Hematopoietic multipotent progenitor cell treated with erythropoietin and hydrocortisone succinate and interleukin-3 and kit ligand, for 15 days (in vitro differentiated cells): ENCODE results near the gene PRKG1.

Experiments used
- DNase-seq: peaks from one replicate; pipeline ENCODE4 v3.0.0-alpha.2; 2015; ENCODE audit warnings: low spot score

PRKG1 gene

DNA sequence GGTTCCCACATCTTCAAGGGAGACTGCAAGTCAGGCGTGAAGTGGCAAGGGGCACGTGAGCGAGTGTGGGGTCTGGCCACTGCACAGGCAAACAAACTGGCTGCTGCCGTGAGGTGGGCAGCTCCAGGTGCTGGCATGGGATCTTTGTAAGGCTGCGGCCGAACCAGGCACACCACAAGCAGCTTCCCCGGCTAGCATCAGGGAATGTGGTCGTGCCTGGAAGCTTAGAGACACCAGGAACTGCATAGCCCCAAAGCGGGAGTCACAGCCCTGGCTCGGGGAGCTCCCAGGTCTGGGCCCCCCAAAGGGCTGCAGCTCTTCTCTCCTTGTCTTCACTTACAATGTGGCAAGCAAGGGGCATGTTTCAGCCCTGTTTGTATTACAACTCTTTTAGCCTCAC lies 988.9 kb downstream of the PRKG1 start:
- no peak for DNase-seq

DNA sequence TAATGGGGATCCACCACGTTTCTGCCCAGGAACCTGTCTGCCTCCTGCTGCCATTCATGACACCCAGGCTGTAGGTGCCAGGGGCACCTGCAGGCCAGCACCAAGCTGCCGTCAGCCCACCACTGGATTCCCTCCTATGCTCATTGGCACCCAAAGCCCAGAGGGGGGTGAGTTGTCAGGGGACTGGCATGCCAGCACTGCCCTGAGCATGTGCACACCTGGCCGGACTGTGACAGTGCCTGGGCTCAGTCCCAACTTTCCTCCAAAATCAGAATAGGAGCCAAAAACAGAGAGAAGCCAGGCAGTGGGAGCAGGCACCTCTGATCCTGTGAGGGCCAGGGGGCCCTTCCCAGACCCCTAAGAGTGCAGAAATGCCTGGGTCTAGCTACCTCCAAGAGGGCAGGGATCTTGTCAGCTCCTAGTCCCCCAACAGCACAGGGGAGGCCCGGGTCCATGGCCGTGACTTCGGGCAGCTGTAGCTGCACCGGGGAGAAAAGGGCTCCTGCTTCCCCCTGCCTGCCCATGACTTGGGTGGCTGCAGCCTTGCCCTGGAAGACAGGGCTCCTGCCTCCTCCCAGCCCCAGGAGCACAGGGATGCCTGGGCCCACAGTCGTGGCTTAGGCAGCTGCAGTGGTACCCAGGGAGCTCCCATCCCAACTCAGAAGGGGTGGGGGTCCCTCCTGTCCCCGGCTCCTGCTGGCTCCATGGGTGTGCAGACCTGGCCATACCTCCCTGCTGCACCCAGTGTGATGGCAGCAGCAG lies 990.0 kb downstream of the PRKG1 start:
- DNase-seq = no peak

DNA sequence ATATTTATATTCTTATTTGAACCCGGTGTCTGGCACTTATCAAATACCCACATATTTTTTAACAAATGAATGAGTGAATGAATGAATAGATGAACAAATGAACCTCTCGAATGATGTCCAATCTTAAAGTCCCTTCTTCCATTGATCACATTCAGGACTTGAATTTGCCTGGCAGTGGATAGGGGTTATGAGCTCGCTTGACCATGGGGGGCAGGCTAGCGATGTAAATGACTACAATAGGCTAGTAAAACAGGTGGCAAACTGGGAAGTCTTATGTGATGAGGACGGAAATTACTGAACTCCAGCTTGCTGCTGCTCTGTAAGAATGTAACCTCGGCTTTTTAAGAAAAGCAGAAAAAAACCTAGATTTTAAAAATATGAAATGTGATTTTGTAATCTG lies 992.1 kb downstream of the PRKG1 start:
- DNase-seq = no peak

DNA sequence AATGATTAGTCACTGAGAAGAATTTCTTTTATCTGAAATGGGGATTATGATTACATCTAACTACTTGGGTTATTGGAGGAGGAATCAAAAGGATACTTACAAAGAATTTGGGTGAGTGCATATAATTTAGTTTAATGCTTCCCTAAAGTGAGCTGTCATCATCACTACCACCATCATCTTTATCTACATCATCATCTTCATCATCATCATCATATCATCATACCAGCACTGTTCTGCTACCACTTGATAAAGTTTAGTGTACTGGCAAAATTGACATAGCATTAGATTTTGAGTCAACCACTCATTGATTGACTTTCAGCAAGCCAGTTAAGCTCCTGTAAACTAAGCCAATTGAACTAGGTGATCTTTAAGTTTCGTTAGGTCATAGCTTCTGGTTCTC lies 994.2 kb downstream of the PRKG1 start:
- DNase-seq = no peak

DNA sequence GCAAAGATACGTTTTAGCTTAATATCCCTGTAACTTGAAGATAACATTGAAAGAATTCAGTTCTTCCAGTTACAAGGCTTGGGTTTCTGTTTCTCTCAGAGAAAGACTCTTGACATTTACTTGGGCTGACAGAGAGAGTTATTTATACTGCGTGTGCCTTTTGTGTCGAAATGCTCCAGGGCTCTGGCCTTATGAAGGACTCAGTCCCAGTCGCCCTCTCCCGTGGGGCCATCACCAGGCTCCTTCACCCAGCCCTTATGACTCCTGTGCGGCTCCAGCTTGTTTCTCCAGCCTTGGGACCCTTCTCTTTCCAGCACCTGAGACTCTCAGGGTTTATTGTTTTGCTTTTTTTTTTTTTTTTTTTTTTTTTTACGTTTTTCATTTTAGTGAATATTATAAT lies 997.5 kb downstream of the PRKG1 start:
- no peak for DNase-seq

DNA sequence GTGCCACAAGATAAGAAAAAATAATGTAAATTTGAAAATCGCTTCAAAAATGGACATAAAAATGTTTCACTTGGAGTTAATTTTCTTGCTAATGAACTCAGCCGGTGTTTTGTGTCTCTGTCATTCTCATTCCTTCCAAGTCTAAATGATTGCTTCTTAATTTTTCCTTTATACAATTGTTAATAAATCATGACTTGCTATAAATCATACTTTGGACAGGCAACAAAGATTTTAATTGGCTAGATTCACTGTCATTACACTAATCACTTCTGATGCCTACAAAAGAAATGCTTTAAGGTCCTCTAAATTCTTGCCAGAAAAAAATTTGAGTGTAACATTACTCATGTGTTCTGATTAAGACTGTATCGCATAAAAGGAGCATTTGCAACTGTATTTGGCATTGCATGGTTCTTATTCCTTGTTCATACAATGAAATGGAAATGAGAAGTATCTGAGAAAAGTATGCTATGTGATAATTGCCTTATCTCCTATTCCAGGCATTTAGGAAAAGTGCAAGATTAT lies 1000.3 kb downstream of the PRKG1 start:
- no peak for DNase-seq

DNA sequence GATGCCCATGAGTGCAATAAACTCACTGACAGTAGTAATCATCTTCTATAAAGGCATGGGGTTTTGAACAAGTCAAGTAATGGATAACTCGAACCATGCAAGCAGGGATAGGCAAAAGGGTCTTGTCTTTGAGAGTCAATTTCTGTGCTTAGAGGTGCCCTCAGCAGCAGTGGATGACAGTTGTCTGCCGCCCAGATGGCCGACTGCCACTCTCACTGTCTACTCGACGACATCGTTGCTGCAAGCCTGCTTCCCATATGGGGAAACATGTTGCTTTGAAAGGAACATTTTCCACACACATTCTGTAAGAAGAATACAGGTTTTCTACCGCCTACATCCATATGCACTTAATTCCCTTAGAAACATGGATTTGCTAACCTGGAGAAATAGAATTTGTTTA lies 1003.5 kb downstream of the PRKG1 start:
- no peak for DNase-seq

DNA sequence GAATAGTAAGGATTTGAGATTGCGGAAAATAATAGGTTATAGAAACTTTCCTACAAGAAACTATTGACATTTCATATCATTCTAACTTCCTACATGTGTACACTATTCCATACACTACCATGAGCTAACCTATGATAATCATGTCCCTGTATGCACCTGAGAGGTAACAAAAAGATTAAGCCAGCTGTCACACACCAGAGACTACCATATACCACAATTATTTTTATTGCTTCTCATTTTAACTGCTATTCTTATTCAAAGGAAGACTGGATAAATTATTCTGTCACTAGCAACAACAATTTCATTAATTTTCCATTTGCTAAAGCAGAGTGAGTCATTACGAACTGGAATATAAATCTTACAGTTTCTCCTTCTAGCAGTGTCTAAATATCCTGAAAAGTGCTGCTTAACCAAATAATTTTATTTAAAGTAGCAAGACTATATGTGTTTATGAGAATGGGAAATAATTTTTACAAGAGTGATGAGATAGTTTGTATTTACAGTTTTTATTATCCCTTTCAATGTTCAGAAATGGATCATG lies 1004.2 kb downstream of the PRKG1 start:
- no peak for DNase-seq

DNA sequence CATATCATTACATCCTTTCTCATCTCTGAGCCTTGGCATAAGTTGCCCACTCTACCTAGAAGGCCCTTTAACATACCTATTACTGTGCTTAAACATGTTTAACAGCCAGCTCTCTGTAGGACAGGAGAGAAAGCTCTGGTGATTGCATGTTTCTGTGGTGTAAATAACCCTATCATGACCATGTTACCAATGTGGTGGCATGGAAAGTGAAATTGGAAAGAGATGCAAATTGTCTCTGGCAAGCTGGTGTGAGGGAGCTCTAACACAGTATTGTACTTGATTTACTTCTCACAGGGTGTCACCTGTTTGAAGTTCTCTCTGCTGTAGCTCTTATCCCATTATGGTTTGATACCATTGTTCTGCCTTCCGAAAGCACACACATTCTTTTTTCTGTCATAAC lies 1008.0 kb downstream of the PRKG1 start:
- no peak for DNase-seq

DNA sequence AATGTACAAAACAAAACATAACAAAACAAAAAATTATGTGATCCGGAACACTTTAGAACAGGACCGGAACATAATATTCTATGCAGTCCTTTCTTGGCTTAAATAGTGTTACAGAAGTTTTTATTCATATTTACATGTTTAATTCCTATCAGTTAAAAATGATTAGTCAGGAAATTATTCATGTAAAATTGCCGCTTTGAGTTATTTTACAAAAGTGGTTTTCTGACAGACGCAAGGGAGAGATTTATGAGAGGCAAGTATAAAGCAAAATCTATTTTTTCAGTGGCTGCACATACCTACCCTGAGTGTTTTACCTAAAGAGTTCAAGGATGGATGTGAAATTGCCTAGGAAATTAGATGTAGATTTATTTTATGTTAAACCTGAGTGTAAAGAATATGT lies 1009.1 kb downstream of the PRKG1 start:
- no peak for DNase-seq

DNA sequence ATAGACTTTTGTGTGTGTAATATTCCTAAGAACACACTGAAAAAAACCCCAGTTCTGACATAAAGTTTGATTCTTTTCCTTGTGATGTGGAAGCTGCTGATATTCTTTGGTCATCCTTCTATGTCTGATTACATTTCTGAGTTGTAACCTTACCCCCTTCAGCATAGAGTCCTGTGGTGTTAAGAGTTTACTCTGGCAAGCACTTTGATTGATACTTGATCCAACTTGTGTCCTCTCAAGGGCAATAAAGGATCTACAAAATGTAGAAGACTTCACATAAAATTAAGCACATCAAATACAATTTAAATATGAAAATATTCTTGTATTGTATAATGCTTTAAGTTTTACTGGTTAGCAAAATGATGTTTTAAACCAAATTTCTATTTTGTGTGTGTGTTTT lies 1018.1 kb downstream of the PRKG1 start:
- DNase-seq = no peak

DNA sequence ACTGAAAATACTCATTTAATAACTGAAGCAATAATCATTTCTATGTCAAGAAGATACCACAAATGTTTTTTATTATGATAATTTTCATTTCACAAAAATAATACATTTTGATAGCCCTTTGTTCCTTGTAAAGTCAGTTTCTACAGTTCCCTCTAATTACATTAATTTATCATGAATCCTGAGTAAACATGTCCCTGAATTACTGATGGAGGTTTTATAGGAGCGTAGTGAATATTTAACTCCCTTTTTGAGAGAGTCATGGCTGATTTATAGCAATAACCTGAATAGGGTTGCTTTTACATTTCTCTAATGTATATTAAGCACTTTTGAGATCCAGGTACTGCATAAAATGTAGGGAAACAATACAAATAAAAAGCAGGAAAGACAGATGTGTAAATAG lies 1023.8 kb downstream of the PRKG1 start:
- no peak for DNase-seq

DNA sequence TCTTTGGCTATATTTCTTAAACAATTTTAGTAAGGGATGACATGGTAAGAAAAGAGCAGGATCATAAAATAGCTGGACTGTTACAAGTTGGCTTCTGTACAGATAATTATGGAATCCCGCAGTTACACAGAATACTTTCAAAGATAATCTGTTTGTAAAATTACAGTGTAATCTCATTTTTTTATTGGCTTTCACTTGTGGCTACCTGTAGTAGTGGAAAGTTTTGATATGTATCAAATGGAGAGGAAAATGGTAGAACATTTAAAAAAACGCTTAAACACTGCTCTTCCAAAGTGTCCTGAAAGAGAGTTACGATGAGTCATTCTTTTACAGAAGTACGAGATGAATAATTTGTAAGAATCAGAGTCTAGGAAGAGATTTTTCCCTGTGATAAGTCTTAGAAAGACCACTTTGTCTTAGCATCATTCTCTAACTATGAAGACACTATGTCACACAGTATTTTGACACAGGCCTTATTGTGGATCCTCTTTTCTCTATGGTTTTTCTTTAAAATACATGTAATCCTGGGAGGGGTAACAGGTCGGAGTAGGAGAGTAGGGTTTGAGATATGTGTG lies 1024.8 kb downstream of the PRKG1 start:
- no peak for DNase-seq

DNA sequence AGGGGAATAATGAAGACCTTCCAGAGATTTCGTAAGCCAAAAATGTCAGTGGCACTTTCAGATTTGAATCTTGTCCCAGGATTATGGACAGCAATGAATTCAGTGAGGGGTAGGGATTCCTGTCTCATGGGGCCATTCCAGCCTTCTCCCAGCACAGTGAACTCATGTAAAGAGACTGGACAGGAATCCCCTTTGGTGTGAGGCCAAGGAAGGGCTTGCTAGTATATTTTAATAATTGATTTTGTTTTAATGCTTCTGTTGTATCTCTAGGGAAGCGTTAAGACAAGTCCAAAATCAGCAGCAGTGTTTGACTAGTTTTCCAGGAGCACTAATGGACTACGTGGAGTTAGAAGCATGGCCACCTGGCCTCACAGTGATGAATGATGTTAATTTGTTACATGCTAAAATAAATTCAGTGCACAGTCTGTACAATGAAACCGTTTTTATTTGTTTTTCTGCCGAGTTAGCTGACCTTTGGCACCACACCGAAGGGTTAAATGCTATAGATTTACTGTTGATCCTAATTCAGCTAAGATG lies 1025.8 kb downstream of the PRKG1 start:
- no peak for DNase-seq

DNA sequence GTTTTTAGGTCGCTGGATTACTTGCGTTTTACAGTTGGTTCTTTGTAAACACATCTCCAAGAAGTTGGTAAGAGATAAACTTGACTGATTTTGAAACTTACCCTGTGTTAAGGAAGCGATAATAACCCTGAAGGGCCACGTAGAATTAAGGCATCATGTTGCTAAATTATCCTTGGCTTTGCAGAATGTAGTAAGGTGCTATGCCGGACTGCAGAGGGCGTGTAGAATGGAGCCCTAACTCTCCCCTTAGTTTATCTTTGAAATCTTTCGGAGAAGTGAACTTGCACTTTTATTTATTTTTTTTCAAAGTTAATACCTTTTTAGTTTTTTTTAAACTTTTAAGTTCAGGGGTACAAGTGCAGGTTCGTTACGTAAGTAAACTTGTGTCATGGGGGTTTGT lies 1031.0 kb downstream of the PRKG1 start:
- no peak for DNase-seq

DNA sequence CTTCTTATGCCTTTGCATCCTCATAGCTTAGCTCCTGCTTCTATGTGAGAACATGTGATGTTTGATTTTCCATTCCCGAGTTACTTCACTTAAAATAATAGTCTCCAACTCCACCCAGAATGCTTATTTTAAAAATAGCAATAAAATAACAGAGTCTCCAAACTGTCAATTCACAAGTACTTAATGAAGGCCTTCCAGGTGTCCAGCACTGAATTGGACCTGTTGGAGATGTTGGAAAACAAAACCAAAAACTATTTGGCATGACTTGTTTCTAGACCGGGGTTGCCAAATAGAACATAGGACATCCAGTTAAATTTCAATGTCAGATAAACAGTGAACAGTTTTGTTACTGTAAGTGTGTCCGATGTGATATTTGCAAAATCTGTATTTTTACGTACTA lies 1031.7 kb downstream of the PRKG1 start:
- DNase-seq = no peak

DNA sequence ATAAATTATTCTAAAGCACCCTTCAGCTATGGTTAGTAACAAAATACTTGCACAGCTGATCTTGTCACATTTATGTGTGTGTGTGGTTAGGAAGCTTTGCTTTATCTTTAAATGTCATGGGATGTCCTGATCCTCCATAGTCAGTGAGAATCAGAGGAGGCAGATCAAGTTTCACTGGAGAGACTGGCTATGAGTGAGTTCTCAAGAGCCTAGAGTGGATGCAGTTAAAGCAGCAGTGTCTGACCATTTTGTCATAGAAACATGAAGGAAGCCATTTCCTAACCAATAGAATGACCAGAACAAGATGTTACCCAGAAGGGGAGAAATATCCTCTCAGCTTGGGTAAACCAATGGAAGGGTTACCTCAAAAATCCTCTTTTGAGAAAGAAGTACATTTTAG lies 1032.6 kb downstream of the PRKG1 start:
- no peak for DNase-seq

DNA sequence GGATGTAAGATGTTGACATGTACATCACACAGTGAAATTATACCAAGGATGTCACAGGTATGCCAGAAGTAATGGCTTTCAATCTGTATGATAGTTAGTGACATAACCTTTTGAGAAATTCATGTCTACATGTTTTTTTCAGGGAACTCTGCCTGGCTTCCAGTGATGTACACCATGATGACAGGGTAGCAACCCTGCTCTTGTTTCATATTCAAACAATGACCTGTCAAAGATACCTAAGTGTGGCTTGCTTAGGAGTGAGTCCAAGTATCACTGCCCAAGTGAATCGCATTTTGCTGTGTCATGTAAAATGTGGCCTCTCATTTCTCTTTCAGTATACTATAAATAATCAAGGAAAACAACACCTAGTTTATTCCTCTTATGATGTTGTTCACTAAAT lies 1033.9 kb downstream of the PRKG1 start:
- no peak for DNase-seq

DNA sequence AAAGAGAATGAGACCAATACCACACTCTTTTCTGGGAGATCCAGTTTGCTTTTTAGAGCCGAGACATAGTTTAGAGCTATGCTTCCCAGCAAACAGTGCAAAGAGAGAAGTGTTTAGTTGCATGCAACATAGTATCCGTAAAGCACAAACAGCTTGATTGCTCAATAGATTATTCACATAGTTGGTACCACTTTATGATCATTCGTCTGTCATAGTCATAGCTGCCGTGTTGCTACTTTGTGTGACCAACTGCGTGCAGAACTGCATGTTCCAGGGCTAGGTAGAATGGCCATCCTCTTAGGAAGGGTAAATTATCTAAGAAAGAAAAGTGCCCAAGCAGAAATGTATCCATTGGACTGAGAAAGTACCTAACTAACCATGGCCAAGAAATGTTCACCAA lies 1036.3 kb downstream of the PRKG1 start:
- DNase-seq = no peak

DNA sequence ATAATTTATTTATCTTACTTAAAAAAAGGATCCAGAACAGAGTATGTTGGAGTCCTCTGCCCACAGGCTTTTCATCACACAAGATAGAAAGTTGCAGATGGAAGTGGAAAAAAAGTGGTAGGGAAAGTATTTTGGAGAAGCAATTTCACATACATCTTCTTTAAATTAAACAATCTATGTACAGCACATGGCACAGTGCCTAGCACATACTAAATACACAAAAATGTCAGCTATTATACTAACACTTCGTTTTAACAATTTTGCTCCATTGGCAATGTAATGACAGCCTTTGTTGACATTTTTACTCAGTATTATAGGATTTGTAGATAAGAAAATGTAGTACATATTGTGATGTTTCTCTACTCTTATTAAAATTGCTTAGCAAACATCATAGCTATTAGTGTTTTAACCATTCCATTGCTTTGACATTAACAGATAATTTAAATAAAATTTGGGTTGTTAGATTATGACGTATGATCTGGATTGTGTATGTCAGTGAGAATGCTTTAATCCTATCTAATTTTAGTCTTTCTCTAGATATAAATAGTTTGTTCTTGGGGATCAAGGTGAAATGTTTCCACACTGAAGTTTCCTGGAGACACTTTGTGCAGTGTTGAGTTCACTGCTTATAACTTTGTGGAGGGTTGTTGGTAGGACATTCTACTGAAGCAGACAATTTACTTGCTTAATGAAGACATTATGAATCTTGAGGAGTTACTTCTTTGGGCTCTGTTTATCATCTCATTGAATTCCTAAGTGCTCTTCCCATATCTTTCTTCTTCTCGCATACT lies 1037.0 kb downstream of the PRKG1 start:
- no peak for DNase-seq

DNA sequence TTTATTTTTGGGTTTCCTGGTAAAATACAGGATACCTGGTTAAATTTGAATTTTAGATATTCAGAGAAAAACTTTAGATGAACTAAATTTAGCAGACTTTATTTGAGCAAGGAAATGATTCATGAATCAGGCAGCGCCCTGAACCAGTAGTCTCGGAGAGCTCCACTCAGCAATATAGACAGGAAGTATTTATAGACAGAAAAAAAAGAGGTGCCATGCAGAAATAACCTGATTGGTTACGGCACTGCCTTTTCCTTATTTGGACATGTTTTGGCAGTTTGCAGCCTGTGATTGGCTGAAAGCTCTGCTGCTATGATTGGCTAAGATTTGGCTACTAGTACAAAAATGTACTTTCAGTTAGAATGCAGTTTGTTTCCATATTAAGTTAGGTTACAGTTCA lies 1041.5 kb downstream of the PRKG1 start:
- DNase-seq = no peak

DNA sequence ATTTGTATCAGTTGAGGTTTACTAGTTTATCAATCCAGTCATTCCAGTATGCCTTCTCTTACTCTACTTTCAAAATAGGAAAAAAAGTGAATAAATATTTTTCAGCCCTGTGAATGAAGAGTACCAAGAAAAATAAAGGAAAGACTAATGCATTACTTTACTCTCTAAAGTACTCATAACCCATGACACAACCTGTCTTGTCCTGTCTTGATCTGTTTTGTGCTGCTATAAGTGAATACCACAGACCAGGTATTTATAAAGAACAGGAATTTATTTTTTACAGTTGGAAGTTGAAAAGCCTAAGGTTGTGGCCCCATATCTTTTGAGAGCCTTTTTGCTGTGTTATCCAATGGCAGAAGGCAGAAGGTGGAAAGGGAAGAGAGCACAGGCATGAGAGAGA lies 1045.2 kb downstream of the PRKG1 start:
- DNase-seq = no peak

DNA sequence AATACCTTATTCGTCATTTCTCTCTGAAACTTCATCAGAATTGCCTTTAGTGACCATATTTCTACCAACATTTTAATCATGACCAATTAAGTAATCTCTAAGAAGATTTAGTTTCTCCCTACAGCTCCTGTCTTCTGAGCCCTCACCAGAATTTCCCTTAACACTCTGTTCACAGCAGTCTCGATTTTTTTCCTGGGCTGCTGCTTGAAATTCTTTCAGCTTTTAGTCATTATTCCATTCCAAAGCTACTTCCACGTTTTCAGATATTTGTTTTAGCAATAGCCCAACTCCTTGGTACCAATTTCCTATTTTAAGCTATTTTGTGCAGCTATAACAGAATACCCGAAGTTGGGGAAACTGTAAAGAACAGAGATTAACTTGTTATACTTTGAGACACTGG lies 1047.4 kb downstream of the PRKG1 start:
- no peak for DNase-seq
